GM12878 (cell line): ENCODE data around the gene MIEF1. TPM values are rescaled to one million over a fixed set of nuclear protein-coding genes. Genes with fewer than 3 reads are reported as not detected.
A peak's percentile ranks its signal among the peaks of the same experiment; 100 is the strongest.

Experiments
- DPF2 ChIP-seq: fragments of 450-650 bp; IDR thresholded peaks from 2 replicates; pipeline ENCODE4 v1.6.1; 2017; ENCODE audit warnings: mild to moderate bottlenecking
- GATAD2B ChIP-seq: fragments of 450-650 bp; conservative IDR thresholded peaks from 2 replicates; pipeline ENCODE4 v1.6.1; 2017; ENCODE audit warnings: low read depth, mild to moderate bottlenecking, moderate library complexity
- IKZF1 ChIP-seq: fragments of 450-650 bp; conservative IDR thresholded peaks from 2 replicates; pipeline ENCODE4 v1.6.1; 2017; ENCODE audit warnings: antibody characterized with exemption, mild to moderate bottlenecking
- IRF4 ChIP-seq: IDR thresholded peaks from 2 replicates; pipeline ENCODE4 v1.6.1; 2011; ENCODE audit warnings: low read depth, low read length
- NFYB ChIP-seq: IDR thresholded peaks from 2 replicates; pipeline ENCODE4 v1.6.1; 2011; ENCODE audit warnings: low read depth, mild to moderate bottlenecking, low read length, improper control_type of control experiment, moderate library complexity; ENCODE audit not compliant: insufficient read depth
- NRF1 ChIP-seq: conservative IDR thresholded peaks from 2 replicates; pipeline ENCODE4 v1.6.1; 2011; ENCODE audit warnings: mild to moderate bottlenecking, low read depth, low read length, improper control_type of control experiment
- PML ChIP-seq: IDR thresholded peaks from 2 replicates; pipeline ENCODE4 v1.6.1; 2012; ENCODE audit warnings: low read length, inconsistent platforms
- POLR2A ChIP-seq: IDR thresholded peaks from 2 replicates; pipeline ENCODE4 v1.6.1; 2011; ENCODE audit warnings: low read depth, mild to moderate bottlenecking, low read length
- RAD21 ChIP-seq: IDR thresholded peaks from 2 replicates; pipeline ENCODE4 v1.6.1; 2011; ENCODE audit warnings: mild to moderate bottlenecking, low read depth, low read length, moderate library complexity; ENCODE audit not compliant: insufficient read depth
- RCOR1 ChIP-seq: conservative IDR thresholded peaks from 2 replicates; pipeline ENCODE4 v1.6.1; 2012; ENCODE audit warnings: low read depth, low read length, improper control_type of control experiment
- RFX5 ChIP-seq: IDR thresholded peaks from 2 replicates; pipeline ENCODE4 v1.6.1; 2011; ENCODE audit warnings: low read depth, low read length, improper control_type of control experiment
- SMARCA5 ChIP-seq: fragments of 450-650 bp; IDR thresholded peaks from 2 replicates; pipeline ENCODE4 v1.6.1; 2017; ENCODE audit warnings: mild to moderate bottlenecking
- SP1 ChIP-seq: IDR thresholded peaks from one replicate; pipeline ENCODE4 v1.6.1; 2011; ENCODE audit warnings: low read depth, low read length
- SREBF1 ChIP-seq: IDR thresholded peaks from 2 replicates; pipeline ENCODE4 v1.6.1; 2012; ENCODE audit warnings: mild to moderate bottlenecking, low read length
- STAT3 ChIP-seq: IDR thresholded peaks from 2 replicates; pipeline ENCODE4 v1.6.1; 2011; ENCODE audit warnings: low read depth, low read length, improper control_type of control experiment
- polyA plus RNA-seq, 11 experiments: library from polyadenylated mRNA; depleted of rRNA in 4 of 11; unstranded in 6 of 11; stranded (reverse) in 5 of 11; fragments of >200 nt; fragmentation: Nextera tagmentation in 4 of 11; fragmentation: Illumina TruSeq in 1 of 11; extraction: Ambion mirVana in 4 of 11; extraction: Trizol in 1 of 11; gene quantifications; 1 replicate in 1 of 11; 2 replicates in 10 of 11; pipeline versions ENCODE4 v1.2.1 to v1.2.3, GENCODE V29; 2011 to 2016; ENCODE audit warnings: inconsistent platforms in 2 of 11, missing spikeins in 2 of 11, low read depth in 1 of 11
- total RNA-seq, 4 experiments: library from RNA; depleted of rRNA in 3 of 4; stranded (reverse); fragments of >200 nt in 3 of 4; fragmentation: Illumina TruSeq in 1 of 4; extraction: Trizol in 1 of 4; gene quantifications; 2 replicates each; pipeline versions ENCODE4 v1.2.1 to v1.2.3, GENCODE V29; 2013 to 2021
- TF ChIP-seq, protein P1 (sequence below): IDR thresholded peaks from 2 replicates; pipeline ENCODE4 v1.6.1; 2011; ENCODE audit warnings: mild to moderate bottlenecking, low read depth, low read length, moderate library complexity; ENCODE audit not compliant: insufficient replicate concordance
- TF ChIP-seq, protein P2 (sequence below): IDR thresholded peaks from 2 replicates; pipeline ENCODE4 v1.6.1; 2012; ENCODE audit warnings: mild to moderate bottlenecking, low read depth, low read length
- TF ChIP-seq, protein P3 (sequence below): fragments of 450-650 bp; IDR thresholded peaks from 2 replicates; pipeline ENCODE4 v1.6.1; 2017; ENCODE audit warnings: borderline replicate concordance

Gene MIEF1
- total and polyA plus RNA-seq, 10 of the 15 experiments (the other 5 are each of a cell fraction or from before 2014, with no cell fraction given) = 12.4 to 52.3 (median 29.3) TPM

DNA sequence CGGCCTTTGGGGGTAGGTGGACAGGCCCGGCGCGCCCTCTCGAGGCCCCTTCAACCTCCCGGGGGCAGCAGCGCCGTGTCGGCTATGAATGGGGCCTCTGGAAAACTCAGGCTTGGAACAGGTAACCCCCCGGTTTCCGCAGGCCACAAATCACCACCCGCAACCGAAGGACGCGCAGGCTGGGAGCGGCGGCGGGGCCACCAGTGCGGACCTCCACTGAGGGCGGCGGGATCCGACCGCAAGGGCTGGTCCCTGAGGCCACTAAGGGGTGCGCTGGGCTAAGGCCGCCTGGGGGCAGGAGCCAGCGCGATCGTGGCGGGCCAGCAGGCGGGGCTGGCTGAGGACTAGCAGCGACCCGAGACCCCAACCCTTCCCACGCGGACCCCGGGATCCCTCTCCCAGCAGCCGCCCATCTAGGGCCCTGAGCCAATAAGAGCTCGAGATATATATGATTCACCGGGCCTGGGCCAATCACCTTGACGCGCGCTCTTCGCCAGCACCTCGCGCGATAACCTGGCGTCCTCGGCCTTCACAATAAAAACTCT is 17.7 kb downstream of the MIEF1 start (continued):
- TF ChIP-seq, protein P1, sequence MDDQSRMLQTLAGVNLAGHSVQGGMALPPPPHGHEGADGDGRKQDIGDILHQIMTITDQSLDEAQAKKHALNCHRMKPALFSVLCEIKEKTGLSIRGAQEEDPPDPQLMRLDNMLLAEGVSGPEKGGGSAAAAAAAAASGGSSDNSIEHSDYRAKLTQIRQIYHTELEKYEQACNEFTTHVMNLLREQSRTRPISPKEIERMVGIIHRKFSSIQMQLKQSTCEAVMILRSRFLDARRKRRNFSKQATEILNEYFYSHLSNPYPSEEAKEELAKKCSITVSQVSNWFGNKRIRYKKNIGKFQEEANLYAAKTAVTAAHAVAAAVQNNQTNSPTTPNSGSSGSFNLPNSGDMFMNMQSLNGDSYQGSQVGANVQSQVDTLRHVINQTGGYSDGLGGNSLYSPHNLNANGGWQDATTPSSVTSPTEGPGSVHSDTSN = peak; percentile 72
- TF ChIP-seq, protein P2, sequence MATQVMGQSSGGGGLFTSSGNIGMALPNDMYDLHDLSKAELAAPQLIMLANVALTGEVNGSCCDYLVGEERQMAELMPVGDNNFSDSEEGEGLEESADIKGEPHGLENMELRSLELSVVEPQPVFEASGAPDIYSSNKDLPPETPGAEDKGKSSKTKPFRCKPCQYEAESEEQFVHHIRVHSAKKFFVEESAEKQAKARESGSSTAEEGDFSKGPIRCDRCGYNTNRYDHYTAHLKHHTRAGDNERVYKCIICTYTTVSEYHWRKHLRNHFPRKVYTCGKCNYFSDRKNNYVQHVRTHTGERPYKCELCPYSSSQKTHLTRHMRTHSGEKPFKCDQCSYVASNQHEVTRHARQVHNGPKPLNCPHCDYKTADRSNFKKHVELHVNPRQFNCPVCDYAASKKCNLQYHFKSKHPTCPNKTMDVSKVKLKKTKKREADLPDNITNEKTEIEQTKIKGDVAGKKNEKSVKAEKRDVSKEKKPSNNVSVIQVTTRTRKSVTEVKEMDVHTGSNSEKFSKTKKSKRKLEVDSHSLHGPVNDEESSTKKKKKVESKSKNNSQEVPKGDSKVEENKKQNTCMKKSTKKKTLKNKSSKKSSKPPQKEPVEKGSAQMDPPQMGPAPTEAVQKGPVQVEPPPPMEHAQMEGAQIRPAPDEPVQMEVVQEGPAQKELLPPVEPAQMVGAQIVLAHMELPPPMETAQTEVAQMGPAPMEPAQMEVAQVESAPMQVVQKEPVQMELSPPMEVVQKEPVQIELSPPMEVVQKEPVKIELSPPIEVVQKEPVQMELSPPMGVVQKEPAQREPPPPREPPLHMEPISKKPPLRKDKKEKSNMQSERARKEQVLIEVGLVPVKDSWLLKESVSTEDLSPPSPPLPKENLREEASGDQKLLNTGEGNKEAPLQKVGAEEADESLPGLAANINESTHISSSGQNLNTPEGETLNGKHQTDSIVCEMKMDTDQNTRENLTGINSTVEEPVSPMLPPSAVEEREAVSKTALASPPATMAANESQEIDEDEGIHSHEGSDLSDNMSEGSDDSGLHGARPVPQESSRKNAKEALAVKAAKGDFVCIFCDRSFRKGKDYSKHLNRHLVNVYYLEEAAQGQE = no peak
- TF ChIP-seq RFX5 (peak; percentile 85), RAD21 (peak; percentile 26; the same call in 1 of the 2 replicates), IKZF1 (0 out of 2 replicates have a peak, but pooled peaks have one; percentile 63), IRF4 (no peak), GATAD2B (peak; percentile 68), SMARCA5 (peak; percentile 76; the same call in 1 of the 2 replicates), NRF1 (no peak), DPF2 (peak; percentile 53), POLR2A (peak; percentile 74), RCOR1 (peak; percentile 71; the same call in 1 of the 2 replicates), STAT3 (no peak), NFYB (peak; percentile 90), SREBF1 (no peak), SP1 (peak; percentile 90), PML (no peak)
- TF ChIP-seq, protein P3, sequence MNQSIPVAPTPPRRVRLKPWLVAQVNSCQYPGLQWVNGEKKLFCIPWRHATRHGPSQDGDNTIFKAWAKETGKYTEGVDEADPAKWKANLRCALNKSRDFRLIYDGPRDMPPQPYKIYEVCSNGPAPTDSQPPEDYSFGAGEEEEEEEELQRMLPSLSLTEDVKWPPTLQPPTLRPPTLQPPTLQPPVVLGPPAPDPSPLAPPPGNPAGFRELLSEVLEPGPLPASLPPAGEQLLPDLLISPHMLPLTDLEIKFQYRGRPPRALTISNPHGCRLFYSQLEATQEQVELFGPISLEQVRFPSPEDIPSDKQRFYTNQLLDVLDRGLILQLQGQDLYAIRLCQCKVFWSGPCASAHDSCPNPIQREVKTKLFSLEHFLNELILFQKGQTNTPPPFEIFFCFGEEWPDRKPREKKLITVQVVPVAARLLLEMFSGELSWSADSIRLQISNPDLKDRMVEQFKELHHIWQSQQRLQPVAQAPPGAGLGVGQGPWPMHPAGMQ = peak; percentile 65; the same call in 1 of the 2 replicates
